LNCAP (cell line): ENCODE results near the gene ARHGAP33.

Source experiments
- TF ChIP-seq, protein P1 (sequence below): fragments of 450-650 bp; IDR thresholded peaks from 2 replicates; pipeline ENCODE4 v1.5.1; 2017; ENCODE audit warnings: mild to moderate bottlenecking

The ARHGAP33 gene

DNA sequence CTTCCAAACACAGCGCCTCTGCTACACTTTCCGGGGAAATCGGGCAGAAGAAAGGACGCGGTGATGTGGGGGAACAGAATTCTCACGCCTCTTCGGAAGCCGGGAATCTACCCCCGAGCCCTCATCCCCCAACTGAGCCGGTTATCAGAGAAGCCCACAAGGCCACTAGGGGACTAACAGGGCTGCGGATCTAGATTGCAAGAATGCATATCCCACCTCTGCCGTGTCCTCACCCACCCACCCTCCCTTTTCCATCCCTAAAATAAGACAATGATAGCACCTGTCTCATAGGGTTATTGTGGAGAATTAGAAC lies 34.2 kb upstream of the ARHGAP33 start:
- TF ChIP-seq, protein P1, sequence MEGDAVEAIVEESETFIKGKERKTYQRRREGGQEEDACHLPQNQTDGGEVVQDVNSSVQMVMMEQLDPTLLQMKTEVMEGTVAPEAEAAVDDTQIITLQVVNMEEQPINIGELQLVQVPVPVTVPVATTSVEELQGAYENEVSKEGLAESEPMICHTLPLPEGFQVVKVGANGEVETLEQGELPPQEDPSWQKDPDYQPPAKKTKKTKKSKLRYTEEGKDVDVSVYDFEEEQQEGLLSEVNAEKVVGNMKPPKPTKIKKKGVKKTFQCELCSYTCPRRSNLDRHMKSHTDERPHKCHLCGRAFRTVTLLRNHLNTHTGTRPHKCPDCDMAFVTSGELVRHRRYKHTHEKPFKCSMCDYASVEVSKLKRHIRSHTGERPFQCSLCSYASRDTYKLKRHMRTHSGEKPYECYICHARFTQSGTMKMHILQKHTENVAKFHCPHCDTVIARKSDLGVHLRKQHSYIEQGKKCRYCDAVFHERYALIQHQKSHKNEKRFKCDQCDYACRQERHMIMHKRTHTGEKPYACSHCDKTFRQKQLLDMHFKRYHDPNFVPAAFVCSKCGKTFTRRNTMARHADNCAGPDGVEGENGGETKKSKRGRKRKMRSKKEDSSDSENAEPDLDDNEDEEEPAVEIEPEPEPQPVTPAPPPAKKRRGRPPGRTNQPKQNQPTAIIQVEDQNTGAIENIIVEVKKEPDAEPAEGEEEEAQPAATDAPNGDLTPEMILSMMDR = no peak

DNA sequence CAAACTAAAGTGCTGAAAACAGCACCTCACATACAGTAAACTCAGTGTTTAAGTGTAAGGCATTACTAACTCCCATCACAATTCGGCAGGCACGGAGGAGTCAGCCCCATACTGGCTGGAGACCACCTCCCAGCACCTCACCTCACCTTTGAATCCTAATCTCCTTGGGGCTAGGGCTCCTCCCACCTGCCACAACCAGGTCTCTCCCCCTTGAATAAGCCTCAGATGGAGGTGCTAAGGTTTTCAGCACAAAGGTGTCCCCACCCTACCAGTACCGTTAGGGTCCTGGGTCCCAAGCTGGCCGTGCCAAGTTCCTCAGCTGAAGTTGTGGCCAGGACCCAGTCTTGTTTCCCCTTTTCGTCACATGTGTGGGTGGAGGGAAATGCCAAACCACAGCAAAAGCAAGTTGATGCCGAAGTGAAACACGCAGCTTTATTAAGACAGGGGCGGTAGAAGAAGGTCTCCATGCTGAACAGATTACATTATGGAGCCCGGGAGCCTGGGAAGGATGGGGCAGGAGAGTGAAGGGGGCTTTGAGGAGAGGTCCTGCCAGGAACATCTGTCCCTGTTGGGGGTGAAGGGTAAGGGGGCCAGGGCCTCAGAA lies 33.1 kb upstream of the ARHGAP33 start, which contains the start of gene IGFLR1:
TSS of gene IGFLR1 (minus strand) at position 332 of the 604 bp plus-strand sequence. CDS start 1,272 bp downstream, outside the sequence.
- TF ChIP-seq, protein P1 = no peak

DNA sequence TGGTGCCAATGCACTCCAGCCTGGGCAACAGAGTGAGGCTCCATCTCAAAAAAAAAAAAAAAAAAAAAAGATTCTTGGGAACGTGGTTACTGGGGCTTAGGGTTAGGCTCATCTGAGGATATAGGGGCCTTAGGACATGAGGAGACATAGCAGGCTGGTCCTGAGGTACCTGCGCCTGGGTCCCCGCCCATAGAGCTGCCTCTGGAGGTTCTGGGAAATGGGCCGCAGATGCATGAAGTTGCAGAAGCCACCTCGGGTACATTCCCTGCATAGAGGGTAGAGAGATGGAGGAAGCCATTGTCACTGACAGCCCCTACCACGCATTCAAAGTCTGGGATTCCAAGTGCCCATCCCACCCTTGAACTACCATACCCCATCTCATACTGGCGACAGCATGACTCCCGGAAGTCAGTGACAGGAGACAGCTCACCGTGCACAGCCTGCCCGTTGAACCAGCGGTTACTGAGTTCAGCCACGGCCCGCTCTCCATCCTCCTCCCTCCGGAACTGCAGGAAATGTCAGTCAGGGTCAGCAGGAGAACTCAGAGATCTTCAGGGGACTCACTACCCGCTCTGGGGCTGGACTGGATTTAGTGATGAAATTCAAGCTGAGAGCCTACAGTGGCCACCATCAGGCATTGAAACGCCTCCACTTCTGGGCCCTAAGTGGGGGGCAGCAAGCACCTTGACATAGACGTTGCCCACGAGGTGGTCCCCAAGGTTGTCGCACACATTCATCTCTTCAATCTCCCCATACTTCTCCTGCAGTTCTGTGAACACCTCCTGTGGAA lies 31.5 kb upstream of the ARHGAP33 start:
- TF ChIP-seq, protein P1 = no peak

DNA sequence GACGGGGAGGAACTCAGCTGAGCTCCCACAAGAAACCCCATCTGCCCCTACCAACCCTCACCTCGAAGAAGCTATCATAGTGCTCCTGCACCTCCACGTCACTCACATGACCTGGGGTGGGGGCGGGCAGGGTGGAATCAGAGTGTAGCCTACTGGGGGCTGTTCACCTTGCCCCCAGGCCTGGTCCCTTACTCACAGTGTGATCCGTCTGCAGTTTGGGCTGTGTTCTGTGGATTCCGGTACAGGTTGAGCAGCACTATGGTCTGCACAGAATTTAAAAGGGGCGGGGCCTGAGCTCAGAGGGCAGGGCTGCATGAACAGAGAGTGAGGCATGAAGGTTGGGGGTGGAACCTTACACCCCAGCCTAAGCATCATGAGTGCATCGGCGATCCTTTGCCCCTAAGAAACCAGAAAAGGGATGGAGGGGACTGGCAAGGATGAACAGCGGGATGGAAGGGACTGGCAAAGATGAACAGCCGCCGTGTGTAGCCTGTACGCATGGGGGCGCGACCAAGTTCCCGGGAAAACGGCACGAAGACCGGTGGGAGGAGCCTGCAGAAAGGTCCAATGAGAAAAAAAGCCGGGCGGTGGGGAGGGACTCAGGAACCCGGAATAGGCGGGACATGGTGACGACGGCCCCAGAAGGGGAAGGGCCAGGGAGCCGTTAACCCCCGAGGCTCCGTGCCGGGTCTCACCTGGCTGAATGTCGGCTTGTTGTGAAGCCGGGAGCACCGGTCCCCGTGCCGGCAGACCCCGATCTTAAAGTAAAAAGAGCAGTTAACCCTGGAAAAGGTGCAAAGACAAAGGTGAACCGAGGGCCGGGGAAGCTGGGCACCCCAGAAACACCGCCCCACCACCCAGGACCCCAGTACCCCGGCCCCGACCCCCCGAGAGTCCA lies 30.7 kb upstream of the ARHGAP33 start:
- TF ChIP-seq, protein P1 = no peak; the same call in 1 of the 2 replicates

DNA sequence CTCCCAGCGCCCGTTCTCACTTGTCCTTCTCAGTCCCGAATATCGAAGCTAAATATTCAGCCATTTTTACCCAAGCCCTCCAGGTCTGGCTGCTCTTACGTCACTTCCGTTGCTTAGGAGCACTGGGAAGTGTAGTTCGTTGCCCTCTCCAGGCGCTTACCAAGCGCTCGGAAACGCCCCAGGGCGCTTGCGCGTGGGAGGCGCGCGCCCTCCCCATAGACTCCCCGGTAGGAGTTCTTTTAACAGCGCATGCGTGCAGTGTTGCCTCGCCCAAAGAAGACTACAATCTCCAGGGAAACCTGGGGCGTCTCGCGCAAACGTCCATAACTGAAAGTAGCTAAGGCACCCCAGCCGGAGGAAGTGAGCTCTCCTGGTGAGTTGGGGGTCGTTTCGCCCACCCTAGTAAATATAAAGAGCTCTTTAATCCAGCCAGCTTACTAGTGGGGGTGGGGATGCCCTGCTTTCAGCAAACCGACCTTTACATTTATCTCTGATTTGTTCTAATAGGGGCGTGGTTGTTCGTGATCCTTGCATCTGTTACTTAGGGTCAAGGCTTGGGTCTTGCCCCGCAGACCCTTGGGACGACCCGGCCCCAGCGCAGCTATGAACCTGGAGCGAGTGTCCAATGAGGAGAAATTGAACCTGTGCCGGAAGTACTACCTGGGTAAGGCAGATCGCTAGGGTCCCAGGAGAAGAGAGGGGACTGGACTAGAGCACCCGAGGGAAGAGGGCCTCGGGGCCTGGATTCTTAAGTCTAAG lies 29.9 kb upstream of the ARHGAP33 start, which contains the start of the genes PSENEN and U2AF1L4:
TSS of gene PSENEN (plus strand) at position 324 of the 759 bp plus-strand sequence. CDS start at position 604, 280 bp downstream.
TSS of gene U2AF1L4 (minus strand) at position 91 of the 759 bp plus-strand sequence. CDS start at position 64, 27 bp downstream.
- TF ChIP-seq, protein P1 = no peak

DNA sequence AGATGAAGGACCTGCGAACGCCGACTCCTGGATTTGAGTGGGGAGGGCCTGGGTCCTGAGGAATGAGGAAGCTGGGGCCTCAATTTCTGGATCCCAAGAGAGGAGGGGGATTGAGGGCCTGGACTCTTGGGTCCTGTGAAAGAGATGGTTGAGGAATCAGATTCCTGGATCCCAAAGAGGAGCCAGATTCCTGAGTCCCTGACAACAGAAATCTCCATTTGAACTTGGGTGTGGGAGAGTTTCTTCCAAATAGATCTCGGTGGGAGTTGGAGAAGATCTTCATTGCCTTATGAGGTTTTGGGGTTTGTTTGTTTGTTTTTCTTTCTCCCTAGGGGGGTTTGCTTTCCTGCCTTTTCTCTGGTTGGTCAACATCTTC lies 29.3 kb upstream of the ARHGAP33 start:
- TF ChIP-seq, protein P1 = no peak
